Neural cell (in vitro differentiated cells): ENCODE measurements around the gene HLA-DQB1. TPM values are rescaled to one million over a fixed set of nuclear protein-coding genes. Genes with fewer than 3 reads are reported as not detected.
"Not testable (repeated sequence)": the region's sequence is repeated elsewhere in the genome, so short reads cannot be mapped to it uniquely, and the experiment has no call there.

Experiments used
- H2AFZ ChIP-seq: fragments of 200-600, 300-800 bp; sonication (generic), shearing (Covaris generic); 2 replicates; pipeline ENCODE4 v1.6.0; 2014; ENCODE audit warnings: low read depth, mild to moderate bottlenecking, antibody characterized with exemption, low read length, moderate library complexity
- H3F3A ChIP-seq: fragments of 200-600 bp; shearing (Covaris generic); 2 replicates; pipeline ENCODE4 v1.6.1; 2016; ENCODE audit warnings: mild to moderate bottlenecking, moderate library complexity, mixed read lengths, antibody characterized with exemption, low read length; ENCODE audit not compliant: insufficient read depth, poor library complexity, severe bottlenecking
- H3K27ac ChIP-seq: fragments of 200-600, 300-800 bp; sonication (generic), shearing (Covaris generic); 2 replicates; pipeline ENCODE4 v1.5.1; 2014; ENCODE audit warnings: mild to moderate bottlenecking, low read length, moderate library complexity
- H3K27me3 ChIP-seq: fragments of 300-800, 200-600 bp; sonication (generic), shearing (Covaris generic); 2 replicates; pipeline ENCODE4 v1.6.0; 2014; ENCODE audit warnings: mild to moderate bottlenecking, low read depth, low read length, moderate library complexity; ENCODE audit not compliant: insufficient read depth
- H3K36me3 ChIP-seq: fragments of 300-800, 200-600 bp; sonication (generic), shearing (Covaris generic); 2 replicates; pipeline ENCODE4 v1.5.1; 2014; ENCODE audit warnings: mild to moderate bottlenecking, antibody characterized with exemption, low read length, moderate library complexity; ENCODE audit not compliant: insufficient read depth
- H3K4me2 ChIP-seq: fragments of 300-800, 200-600 bp; sonication (generic), shearing (Covaris generic); 2 replicates; pipeline ENCODE4 v1.6.0; 2014; ENCODE audit warnings: mild to moderate bottlenecking, low read length
- H3K4me3 ChIP-seq: fragments of 300-800, 200-600 bp; sonication (generic), shearing (Covaris generic); 2 replicates; pipeline ENCODE4 v1.5.1; 2014; ENCODE audit warnings: mild to moderate bottlenecking, low read length, moderate library complexity
- H3K79me2 ChIP-seq: fragments of 200-600 bp; shearing (Covaris generic); replicated peaks from 2 replicates; pipeline ENCODE4 v1.6.0; 2014; ENCODE audit warnings: mild to moderate bottlenecking, low read length, moderate library complexity; ENCODE audit not compliant: insufficient read depth
- H3K9ac ChIP-seq: fragments of 300-800, 200-600 bp; sonication (generic), shearing (Covaris generic); 2 replicates; pipeline ENCODE4 v1.6.1; 2016; ENCODE audit warnings: mild to moderate bottlenecking, low read length, mixed read lengths
- H3K9me2 ChIP-seq: fragments of 200-600 bp; shearing (Covaris generic); 2 replicates; pipeline ENCODE4 v1.6.1; 2016; ENCODE audit warnings: mild to moderate bottlenecking, low read length, mixed read lengths; ENCODE audit not compliant: insufficient read depth
- H3K9me3 ChIP-seq: fragments of 200-600, 300-800 bp; sonication (generic), shearing (Covaris generic); 2 replicates; pipeline ENCODE4 v1.6.1; 2016; ENCODE audit warnings: mild to moderate bottlenecking, mixed run types, low read length, moderate library complexity, mixed read lengths
- H4K20me1 ChIP-seq: fragments of 200-600 bp; shearing (Covaris generic); 2 replicates; pipeline ENCODE4 v1.6.1; 2016; ENCODE audit warnings: mild to moderate bottlenecking, mixed run types; ENCODE audit not compliant: insufficient read depth
- CTCF ChIP-seq: fragments of 450-650 bp; IDR thresholded peaks from 2 replicates; pipeline ENCODE4 v1.5.1; 2014; ENCODE audit warnings: antibody characterized with exemption, mild to moderate bottlenecking, moderate library complexity; ENCODE audit not compliant: poor library complexity, severe bottlenecking
- EP300 ChIP-seq: fragments of 450-650 bp; conservative IDR thresholded peaks from 2 replicates; pipeline ENCODE4 v1.6.1; 2014; ENCODE audit warnings: antibody characterized with exemption, mild to moderate bottlenecking, moderate library complexity; ENCODE audit not compliant: poor library complexity, severe bottlenecking
- EZH2 ChIP-seq: fragments of 200-600, 300-800 bp; shearing (Covaris generic), sonication (generic); IDR thresholded peaks from 2 replicates; pipeline ENCODE4 v1.6.1; 2014; ENCODE audit warnings: antibody characterized with exemption, low read length, borderline replicate concordance, mild to moderate bottlenecking; ENCODE audit not compliant: insufficient read depth, poor library complexity, severe bottlenecking
- MXI1 ChIP-seq: fragments of 450-650 bp; conservative IDR thresholded peaks from 2 replicates; pipeline ENCODE4 v1.6.1; 2014; ENCODE audit warnings: antibody characterized with exemption, mild to moderate bottlenecking; ENCODE audit not compliant: poor library complexity, severe bottlenecking
- POLR2AphosphoS5 ChIP-seq: IDR thresholded peaks from 2 replicates; pipeline ENCODE4 v1.6.1; 2012
- RAD21 ChIP-seq: fragments of 450-650 bp; conservative IDR thresholded peaks from 2 replicates; pipeline ENCODE4 v1.6.1; 2014; ENCODE audit warnings: antibody characterized with exemption, mild to moderate bottlenecking, moderate library complexity
- REST ChIP-seq: IDR thresholded peaks from 2 replicates; pipeline ENCODE4 v1.6.1; 2012; ENCODE audit warnings: borderline replicate concordance
- SMC3 ChIP-seq: fragments of 450-650 bp; conservative IDR thresholded peaks from 2 replicates; pipeline ENCODE4 v1.6.1; 2014; ENCODE audit warnings: antibody characterized with exemption, mild to moderate bottlenecking, moderate library complexity; ENCODE audit not compliant: poor library complexity
- TAF1 ChIP-seq: IDR thresholded peaks from 2 replicates; pipeline ENCODE4 v1.6.1; 2012; ENCODE audit warnings: low read depth
- polyA plus RNA-seq: library from polyadenylated mRNA; depleted of rRNA; stranded (reverse); fragments of >200 nt; gene quantifications from 2 replicates; pipeline ENCODE4 v1.2.3, GENCODE V29; 2014

HLA-DQB1 gene
- polyA plus RNA-seq, 1 donor from 2014 or later, result not detected

GRCh38 chr6:32680055-32680454, 13.6 kb upstream of the HLA-DQB1 start (continued):
- no peak for TF ChIP-seq SMC3

- Histone ChIP-seq H2AFZ (no peak overlapping the region), H3K4me3 (no peak overlapping the region)
- TF ChIP-seq MXI1, result no peak
- no peak for TF ChIP-seq RAD21
- no peak for TF ChIP-seq TAF1
- no peak for TF ChIP-seq REST
- TF ChIP-seq CTCF, result no peak
- no peak for TF ChIP-seq EZH2
- no peak for TF ChIP-seq POLR2AphosphoS5
- TF ChIP-seq SMC3, result no peak
- TF ChIP-seq EP300, result no peak
These were observed 13.0 kb upstream of the HLA-DQB1 start for GRCh38 chr6:32679492-32679891.

GRCh38 chr6:32674123-32674522, 7.7 kb upstream of the HLA-DQB1 start:
- not testable (repeated sequence) for H3F3A ChIP-seq, H3K79me2 ChIP-seq, H3K27me3 ChIP-seq, H3K27ac ChIP-seq, H3K4me2 ChIP-seq, H2AFZ ChIP-seq, H4K20me1 ChIP-seq, H3K9ac ChIP-seq, H3K4me3 ChIP-seq, H3K9me3 ChIP-seq, H3K36me3 ChIP-seq, H3K9me2 ChIP-seq

More at GRCh38 chr6:32679492-32679891, 13.0 kb upstream of the HLA-DQB1 start:
- Histone ChIP-seq H4K20me1 (no peaks in the 10 kb centered on the region), H3K9ac (no peak overlapping the region), H3F3A (no peaks in the 10 kb centered on the region), H3K27ac (no peak overlapping the region), H3K9me2 (no peaks in the 10 kb centered on the region), H3K9me3 (no peaks in the 10 kb centered on the region), H3K36me3 (no peaks in the 10 kb centered on the region), H3K27me3 (no peaks in the 10 kb centered on the region), H3K4me2 (no peak overlapping the region), H3K79me2 (no peaks in the 10 kb centered on the region)

GRCh38 chr6:32671908-32672307, 5.5 kb upstream of the HLA-DQB1 start:
- H3K36me3 ChIP-seq, H3K9me2 ChIP-seq, H3F3A ChIP-seq, H3K9ac ChIP-seq, H4K20me1 ChIP-seq, H2AFZ ChIP-seq, H3K27me3 ChIP-seq, H3K79me2 ChIP-seq, H3K27ac ChIP-seq, H3K4me3 ChIP-seq, H3K9me3 ChIP-seq, H3K4me2 ChIP-seq: not testable (repeated sequence)
